OCI-LY1 (cell line): Measurements from ENCODE around the gene PAM16.

ENCODE experiments used
- H2AFZ ChIP-seq: fragments of 200-600 bp; sonication (generic), shearing (Covaris generic); 2 replicates; pipeline ENCODE4 v1.6.0; 2014; ENCODE audit warnings: antibody characterized with exemption, mild to moderate bottlenecking, low read length
- H3F3A ChIP-seq: fragments of 200-600 bp; sonication (generic), shearing (Covaris generic); 2 replicates; pipeline ENCODE4 v1.6.0; 2014; ENCODE audit warnings: mild to moderate bottlenecking, antibody characterized with exemption, low read length, moderate library complexity; ENCODE audit not compliant: insufficient read depth
- H3K27ac ChIP-seq: fragments of 200-600 bp; sonication (generic); 2 replicates; pipeline ENCODE4 v1.5.1; 2014; ENCODE audit warnings: low read length, mixed run types, mild to moderate bottlenecking, low read depth; ENCODE audit not compliant: poor library complexity, severe bottlenecking
- H3K27me3 ChIP-seq: fragments of 200-600 bp; sonication (generic); 2 replicates; pipeline ENCODE4 v1.6.0; 2014; ENCODE audit warnings: antibody characterized with exemption, mild to moderate bottlenecking, low read length, moderate library complexity; ENCODE audit not compliant: insufficient read depth
- H3K36me3 ChIP-seq: fragments of 200-600 bp; sonication (generic); 2 replicates; pipeline ENCODE4 v1.6.1; 2014; ENCODE audit warnings: mild to moderate bottlenecking, antibody characterized with exemption, low read length, moderate library complexity, mixed read lengths; ENCODE audit not compliant: insufficient read depth
- H3K4me1 ChIP-seq: fragments of 200-600 bp; sonication (generic); 2 replicates; pipeline ENCODE4 v1.5.1; 2014; ENCODE audit warnings: mild to moderate bottlenecking, low read length, moderate library complexity; ENCODE audit not compliant: insufficient read depth, severe bottlenecking
- H3K4me2 ChIP-seq: fragments of 200-600 bp; sonication (generic), shearing (Covaris generic); 2 replicates; pipeline ENCODE4 v1.6.1; 2014; ENCODE audit warnings: low read length
- H3K4me3 ChIP-seq: fragments of 200-600 bp; sonication (generic); 2 replicates; pipeline ENCODE4 v1.5.1; 2014; ENCODE audit warnings: low read length, low read depth, mild to moderate bottlenecking, mixed read lengths; ENCODE audit not compliant: poor library complexity, severe bottlenecking
- H3K79me2 ChIP-seq: fragments of 200-600 bp; shearing (Covaris generic); 2 replicates; pipeline ENCODE4 v1.6.1; 2016; ENCODE audit warnings: mixed run types, low read length, mixed read lengths; ENCODE audit not compliant: insufficient read depth
- H3K9ac ChIP-seq: fragments of 200-600 bp; sonication (generic), shearing (Covaris generic); 2 replicates; pipeline ENCODE4 v1.6.1; 2014; ENCODE audit warnings: mild to moderate bottlenecking, low read length, mixed read lengths
- H3K9me2 ChIP-seq: fragments of 200-600 bp; sonication (generic), shearing (Covaris generic); 2 replicates; pipeline ENCODE4 v1.6.1; 2014; ENCODE audit warnings: low read depth, mild to moderate bottlenecking, low read length, mixed read lengths
- H3K9me3 ChIP-seq: fragments of 200-600 bp; shearing (Covaris generic); 2 replicates; pipeline ENCODE4 v1.6.1; 2014; ENCODE audit warnings: low read length, mixed read lengths
- H4K20me1 ChIP-seq: fragments of 200-600 bp; sonication (generic), shearing (Covaris generic); 2 replicates; pipeline ENCODE4 v1.6.0; 2016; ENCODE audit warnings: mild to moderate bottlenecking, low read length; ENCODE audit not compliant: insufficient read depth
- EZH2 ChIP-seq: fragments of 200-600 bp; sonication (generic), shearing (Covaris generic); IDR thresholded peaks from 2 replicates; pipeline ENCODE4 v1.8.0; 2017; ENCODE audit warnings: borderline replicate concordance, mixed run types, mild to moderate bottlenecking, antibody characterized with exemption, low read length, moderate library complexity, mixed read lengths
- TF ChIP-seq, protein P1 (sequence below): fragments of 200-600 bp; sonication (generic), shearing (Covaris generic); IDR thresholded peaks from 2 replicates; pipeline ENCODE4 v1.5.1; 2017; ENCODE audit warnings: mild to moderate bottlenecking, antibody characterized with exemption, low read length, moderate library complexity, mixed read lengths

The PAM16 gene

DNA sequence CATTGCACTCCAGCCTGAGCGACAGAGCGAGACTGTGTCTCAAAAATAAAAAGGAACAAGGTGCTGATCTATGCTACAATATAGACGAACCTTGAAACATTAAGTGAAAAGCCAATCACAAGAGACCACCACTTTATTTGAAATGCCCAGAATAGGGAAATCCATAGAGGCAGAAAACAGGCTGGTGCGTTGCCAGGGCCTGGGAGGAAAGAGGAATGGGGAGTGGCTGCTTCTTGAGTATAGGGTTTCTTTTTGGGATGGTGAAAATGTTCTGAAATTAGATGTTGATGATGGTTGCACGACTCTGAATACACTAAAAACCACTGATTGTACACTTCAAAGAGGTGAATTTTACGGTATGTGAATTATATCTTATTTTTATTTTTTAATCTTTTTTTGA lies 55.5 kb downstream of the PAM16 start:
- Histone ChIP-seq H3K36me3 (peaks cover 11% of the 10 kb centered on the region; the same call in 1 of the 2 replicates), H4K20me1 (no peaks in the 10 kb centered on the region), H3K4me1 (no peaks in the 10 kb centered on the region), H3K9ac (no peak overlapping the region), H3K27me3 (no peaks in the 10 kb centered on the region), H3K27ac (no peak overlapping the region), H2AFZ (no peak overlapping the region), H3K79me2 (no peaks in the 10 kb centered on the region), H3K4me2 (no peak overlapping the region), H3K9me3 (no peaks in the 10 kb centered on the region), H3K4me3 (no peak overlapping the region), H3K9me2 (no peaks in the 10 kb centered on the region), H3F3A (no peaks in the 10 kb centered on the region)
- no peak for TF ChIP-seq EZH2
- TF ChIP-seq, protein P1, sequence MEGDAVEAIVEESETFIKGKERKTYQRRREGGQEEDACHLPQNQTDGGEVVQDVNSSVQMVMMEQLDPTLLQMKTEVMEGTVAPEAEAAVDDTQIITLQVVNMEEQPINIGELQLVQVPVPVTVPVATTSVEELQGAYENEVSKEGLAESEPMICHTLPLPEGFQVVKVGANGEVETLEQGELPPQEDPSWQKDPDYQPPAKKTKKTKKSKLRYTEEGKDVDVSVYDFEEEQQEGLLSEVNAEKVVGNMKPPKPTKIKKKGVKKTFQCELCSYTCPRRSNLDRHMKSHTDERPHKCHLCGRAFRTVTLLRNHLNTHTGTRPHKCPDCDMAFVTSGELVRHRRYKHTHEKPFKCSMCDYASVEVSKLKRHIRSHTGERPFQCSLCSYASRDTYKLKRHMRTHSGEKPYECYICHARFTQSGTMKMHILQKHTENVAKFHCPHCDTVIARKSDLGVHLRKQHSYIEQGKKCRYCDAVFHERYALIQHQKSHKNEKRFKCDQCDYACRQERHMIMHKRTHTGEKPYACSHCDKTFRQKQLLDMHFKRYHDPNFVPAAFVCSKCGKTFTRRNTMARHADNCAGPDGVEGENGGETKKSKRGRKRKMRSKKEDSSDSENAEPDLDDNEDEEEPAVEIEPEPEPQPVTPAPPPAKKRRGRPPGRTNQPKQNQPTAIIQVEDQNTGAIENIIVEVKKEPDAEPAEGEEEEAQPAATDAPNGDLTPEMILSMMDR: no peak

DNA sequence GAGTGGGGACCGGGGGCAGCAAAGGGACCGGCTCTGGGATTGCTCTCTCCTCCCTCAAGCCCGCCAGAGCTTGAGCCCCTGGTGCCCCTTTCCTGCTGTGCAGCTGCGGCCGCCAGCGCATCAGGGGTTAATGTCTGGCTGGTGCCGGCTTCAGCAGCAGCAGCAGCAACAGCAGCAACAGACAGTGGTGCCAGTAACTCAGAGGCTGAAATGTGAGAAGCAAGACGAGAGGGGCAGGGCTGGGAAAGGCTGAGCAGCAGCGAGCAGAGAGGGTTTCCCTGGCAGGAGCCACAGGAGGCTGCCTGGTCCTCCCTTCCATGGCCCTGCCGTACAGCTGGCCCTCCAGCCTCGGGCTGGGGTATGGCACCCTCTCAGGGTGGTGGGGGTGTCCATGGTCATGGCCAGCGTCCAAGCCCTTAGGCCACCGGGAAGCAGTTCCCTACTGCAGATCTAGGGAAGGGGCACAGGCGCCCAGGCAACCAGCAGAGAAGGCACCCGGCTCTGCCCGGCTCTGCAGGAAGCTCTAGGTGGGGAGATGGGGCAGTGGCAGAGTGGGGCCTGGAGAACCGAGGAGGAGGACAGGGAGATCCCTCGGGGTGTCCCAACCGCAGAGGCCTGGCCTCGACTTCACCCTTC lies 57.2 kb downstream of the PAM16 start:
- Histone ChIP-seq H3F3A (no peaks in the 10 kb centered on the region), H3K79me2 (no peaks in the 10 kb centered on the region), H3K27ac (no peak overlapping the region), H2AFZ (no peak overlapping the region), H3K4me1 (no peaks in the 10 kb centered on the region), H3K36me3 (peaks cover 2% of the 10 kb centered on the region; the same call in 1 of the 2 replicates), H3K4me3 (no peak overlapping the region), H3K4me2 (no peak overlapping the region), H3K27me3 (no peaks in the 10 kb centered on the region), H3K9me2 (no peaks in the 10 kb centered on the region), H3K9ac (no peak overlapping the region), H3K9me3 (no peaks in the 10 kb centered on the region), H4K20me1 (no peaks in the 10 kb centered on the region)
- no peak for TF ChIP-seq EZH2
- TF ChIP-seq, protein P1: no peak

DNA sequence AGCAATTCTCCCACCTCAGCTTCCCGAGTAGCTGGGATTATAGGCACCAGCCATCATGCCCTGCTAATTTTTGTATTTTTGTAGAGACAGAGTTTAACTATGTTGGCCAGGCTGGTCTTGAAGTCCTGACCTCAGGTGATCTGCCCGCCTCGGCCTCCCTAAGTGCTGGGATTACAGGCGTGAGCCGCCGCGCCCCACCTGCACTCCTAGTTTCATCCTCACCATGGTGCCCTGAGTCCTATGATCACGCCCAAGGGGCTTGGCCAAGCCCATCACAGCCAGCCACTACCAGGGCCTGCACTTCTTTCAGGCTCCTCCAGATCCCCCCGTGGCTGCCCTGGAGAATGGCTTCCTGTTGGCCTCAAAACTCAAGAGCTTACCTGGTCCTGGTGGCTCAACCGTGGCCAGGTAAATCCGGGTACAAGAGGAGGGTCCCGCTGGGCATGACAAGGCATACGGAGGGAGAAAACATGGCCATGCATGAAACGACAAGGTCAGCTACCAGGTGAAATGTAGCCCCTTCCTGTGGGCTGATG lies 57.9 kb downstream of the PAM16 start:
- TF ChIP-seq, protein P1: no peak
- no peak for TF ChIP-seq EZH2
- H3K27me3 ChIP-seq: no peaks in the 10 kb centered on the region
- no peaks in the 10 kb centered on the region for H3K9me3 ChIP-seq
- H3K9ac ChIP-seq: no peak overlapping the region
- H3K9me2 ChIP-seq: no peaks in the 10 kb centered on the region
- no peaks in the 10 kb centered on the region for H4K20me1 ChIP-seq
- no peaks in the 10 kb centered on the region for H3F3A ChIP-seq
- no peak overlapping the region for H3K4me2 ChIP-seq
- H3K79me2 ChIP-seq: no peaks in the 10 kb centered on the region
- H3K4me1 ChIP-seq: peaks cover 4% of the 10 kb centered on the region
- no peak overlapping the region for H3K27ac ChIP-seq
- H3K4me3 ChIP-seq: no peak overlapping the region
- no peaks in the 10 kb centered on the region; the same call in 1 of the 2 replicates for H3K36me3 ChIP-seq
- H2AFZ ChIP-seq: no peak overlapping the region
